ENCODE results near the gene DNMT3A.

The DNMT3A gene

GRCh38 chr2:25324905-25325592 is 16.7 kb downstream of the DNMT3A start:
- no peak for DNase-seq (ENCODE audit: low spot score)

- DNase-seq (ENCODE audit: low spot score) = no peak
Observed at GRCh38 chr2:25324251-25324650, 17.5 kb downstream of the DNMT3A start.

- DNase-seq (ENCODE audit: low spot score) = peak; percentile 57
Observed at GRCh38 chr2:25323610-25324189, 18.0 kb downstream of the DNMT3A start.

- DNase-seq (ENCODE audit: low spot score) = no peak
Observed at GRCh38 chr2:25323042-25323514, 18.6 kb downstream of the DNMT3A start.

GRCh38 chr2:25322312-25322711 is 19.4 kb downstream of the DNMT3A start:
- no peak for DNase-seq (ENCODE audit: low spot score)

GRCh38 chr2:25320077-25320476 is 21.6 kb downstream of the DNMT3A start:
- DNase-seq (ENCODE audit: low spot score) = no peak

GRCh38 chr2:25316101-25316500 is 25.6 kb downstream of the DNMT3A start:
- no peak for DNase-seq (ENCODE audit: low spot score)

GRCh38 chr2:25315316-25315680 is 26.4 kb downstream of the DNMT3A start:
- DNase-seq (ENCODE audit: low spot score) = no peak

GRCh38 chr2:25314514-25315315 is 27.0 kb downstream of the DNMT3A start:
- peak; percentile 79 for DNase-seq (ENCODE audit: low spot score)

- DNase-seq (ENCODE audit: low spot score) = no peak
Observed at GRCh38 chr2:25313711-25314513, 27.8 kb downstream of the DNMT3A start.

GRCh38 chr2:25312958-25313710 is 28.6 kb downstream of the DNMT3A start:
- DNase-seq (ENCODE audit: low spot score) = no peak

- DNase-seq (ENCODE audit: low spot score) = no peak
Observed at GRCh38 chr2:25311865-25312575, 29.7 kb downstream of the DNMT3A start.

GRCh38 chr2:25310965-25311864 is 30.5 kb downstream of the DNMT3A start:
- DNase-seq (ENCODE audit: low spot score) = peak; percentile 66

- no peak for DNase-seq (ENCODE audit: low spot score)
Observed at GRCh38 chr2:25310709-25310964, 31.1 kb downstream of the DNMT3A start.

GRCh38 chr2:25309402-25309801 is 32.3 kb downstream of the DNMT3A start:
- DNase-seq (ENCODE audit: low spot score) = peak; percentile 66

GRCh38 chr2:25308599-25308998 is 33.1 kb downstream of the DNMT3A start:
- DNase-seq (ENCODE audit: low spot score) = no peak

GRCh38 chr2:25307949-25308557 is 33.7 kb downstream of the DNMT3A start:
- no peak for DNase-seq (ENCODE audit: low spot score)

- no peak for DNase-seq (ENCODE audit: low spot score)
Observed at GRCh38 chr2:25306777-25307368, 34.9 kb downstream of the DNMT3A start.

GRCh38 chr2:25305775-25306174 is 36.0 kb downstream of the DNMT3A start:
- DNase-seq (ENCODE audit: low spot score) = peak; percentile 83
